IMR-90 (cell line): ENCODE measurements around the gene MEGF9. TPM values are rescaled to one million over a fixed set of nuclear protein-coding genes. Genes with fewer than 3 reads are reported as not detected.

Source experiments
- ATAC-seq: fragments of 200-7000 bp; cut with Tn5 transposase; 2 replicates; pipeline ENCODE4 v1.9.1; 2020; ENCODE audit warnings: low read depth, mild to moderate bottlenecking, moderate library complexity
- BruUV-seq: library from RNA; stranded (reverse); fragments of 400-500 nt; replicated peaks from 2 replicates; lab custom pipeline; 2021; lab: Mats Ljungman, UMichigan
- CTCF ChIA-PET: fragments of 300-600 bp; formaldehyde crosslinking; extraction: SDS; loops from one replicate; lab custom pipeline; 2021; ENCODE audit warnings: antibody characterized with exemption; lab: Yijun Ruan, JAX
- POLR2A ChIA-PET: fragments of 300-600 bp; sonication (Branson Sonifier 250); formaldehyde crosslinking; loops from one replicate; lab custom pipeline; 2022; ENCODE audit warnings: antibody characterized with exemption; ENCODE audit not compliant: unreplicated experiment; lab: Charles Lee
- DNase-seq: peaks from one replicate; pipeline ENCODE4 v3.0.0; 2013
- H2AFZ ChIP-seq: replicated peaks from 2 replicates; pipeline ENCODE3; 2013; ENCODE audit warnings: low read length, mild to moderate bottlenecking; ENCODE audit not compliant: poor library complexity
- H2AK5ac ChIP-seq: 2 replicates; pipeline ENCODE4 v1.6.1; 2013; ENCODE audit warnings: low read depth, low read length, inconsistent platforms
- H2AK9ac ChIP-seq: replicated peaks from 2 replicates; pipeline ENCODE3; 2013; ENCODE audit warnings: mild to moderate bottlenecking, low read depth, low read length, moderate library complexity; ENCODE audit not compliant: poor library complexity
- H2BK120ac ChIP-seq: 2 replicates; pipeline ENCODE4 v1.6.1; 2013; ENCODE audit warnings: low read depth, low read length, inconsistent platforms
- H2BK15ac ChIP-seq: 3 replicates; pipeline ENCODE4 v1.6.1; 2013; ENCODE audit warnings: low read depth, low read length, inconsistent platforms
- H2BK20ac ChIP-seq: 2 replicates; pipeline ENCODE4 v1.6.1; 2013; ENCODE audit warnings: low read depth, mild to moderate bottlenecking, inconsistent platforms, low read length, moderate library complexity
- H2BK5ac ChIP-seq: 2 replicates; pipeline ENCODE4 v1.6.1; 2013; ENCODE audit warnings: mild to moderate bottlenecking, low read depth, low read length, inconsistent platforms; ENCODE audit not compliant: poor library complexity, severe bottlenecking
- H3K14ac ChIP-seq: replicated peaks from 2 replicates; pipeline ENCODE4 v1.6.1; 2013; ENCODE audit warnings: low read depth, low read length, inconsistent platforms
- H3K18ac ChIP-seq: 2 replicates; pipeline ENCODE4 v1.6.1; 2013; ENCODE audit warnings: low read depth, low read length, control low read depth
- H3K23ac ChIP-seq: 2 replicates; pipeline ENCODE4 v1.6.1; 2013; ENCODE audit warnings: low read depth, low read length, inconsistent platforms
- H3K27ac ChIP-seq: 2 replicates; pipeline ENCODE4 v1.5.1; 2013; ENCODE audit warnings: mild to moderate bottlenecking, control low read depth, low read length; ENCODE audit not compliant: insufficient read depth
- H3K27me3 ChIP-seq: 2 replicates; pipeline ENCODE4 v1.6.1; 2013; ENCODE audit warnings: low read length; ENCODE audit not compliant: control insufficient read depth, insufficient read depth
- H3K36me3 ChIP-seq: 2 replicates; pipeline ENCODE4 v1.6.1; 2013; ENCODE audit warnings: low read length, mixed read lengths; ENCODE audit not compliant: control insufficient read depth, insufficient read depth
- H3K4ac ChIP-seq: 2 replicates; pipeline ENCODE4 v1.6.1; 2013; ENCODE audit warnings: low read depth, low read length, inconsistent platforms
- H3K4me1 ChIP-seq: 2 replicates; pipeline ENCODE4 v1.6.1; 2013; ENCODE audit warnings: low read length, mixed read lengths; ENCODE audit not compliant: control insufficient read depth, insufficient read depth
- H3K4me2 ChIP-seq: 2 replicates; pipeline ENCODE4 v1.6.1; 2013; ENCODE audit warnings: low read depth, mild to moderate bottlenecking, control low read depth, low read length, moderate library complexity
- H3K4me3 ChIP-seq: 2 replicates; pipeline ENCODE4 v1.5.1; 2013; ENCODE audit warnings: low read depth, mild to moderate bottlenecking, control low read depth, low read length, moderate library complexity; ENCODE audit not compliant: insufficient read depth
- H3K56ac ChIP-seq: 2 replicates; pipeline ENCODE4 v1.6.1; 2013; ENCODE audit warnings: low read length, inconsistent platforms; ENCODE audit not compliant: insufficient read depth; ENCODE audit errors: extremely low read depth
- H3K79me1 ChIP-seq, 2 experiments: 2 replicates each; pipeline ENCODE4 v1.6.1; 2013; ENCODE audit warnings: low read length in 2 of 2, inconsistent platforms in 1 of 2, low read depth in 1 of 2
- H3K9ac ChIP-seq: 2 replicates; pipeline ENCODE4 v1.6.1; 2013; ENCODE audit warnings: low read depth, low read length, control low read depth
- H3K9me1 ChIP-seq: 2 replicates; pipeline ENCODE4 v1.6.1; 2013; ENCODE audit warnings: low read length, inconsistent platforms; ENCODE audit not compliant: insufficient read depth
- H3K9me3 ChIP-seq: 2 replicates; pipeline ENCODE4 v1.6.1; 2013; ENCODE audit warnings: low read length; ENCODE audit not compliant: control insufficient read depth, insufficient read depth
- H4K20me1 ChIP-seq: 2 replicates; pipeline ENCODE4 v1.6.1; 2013; ENCODE audit warnings: low read length, inconsistent platforms; ENCODE audit not compliant: insufficient read depth
- H4K5ac ChIP-seq: 2 replicates; pipeline ENCODE4 v1.6.1; 2013; ENCODE audit warnings: mild to moderate bottlenecking, low read depth, low read length, control low read depth
- H4K8ac ChIP-seq, 2 experiments: 2 replicates each; pipeline ENCODE4 v1.6.1; 2013; ENCODE audit warnings: low read depth in 2 of 2, low read length in 2 of 2, control low read depth in 1 of 2, inconsistent platforms in 1 of 2
- H4K91ac ChIP-seq: 2 replicates; pipeline ENCODE4 v1.6.1; 2013; ENCODE audit warnings: low read depth, low read length, inconsistent platforms; ENCODE audit not compliant: insufficient read depth
- BHLHE40 ChIP-seq: fragments of 150-350 bp; IDR thresholded peaks from 2 replicates; pipeline ENCODE4 v1.6.1; 2016; ENCODE audit warnings: mild to moderate bottlenecking, low read depth, low read length
- CHD1 ChIP-seq: IDR thresholded peaks from 2 replicates; pipeline ENCODE4 v1.6.1; 2012; ENCODE audit warnings: low read depth, low read length, improper control_type of control experiment
- FOS ChIP-seq: fragments of 150-350 bp; IDR thresholded peaks from 2 replicates; pipeline ENCODE4 v1.6.1; 2016; ENCODE audit warnings: low read depth, low read length
- MAFK ChIP-seq: IDR thresholded peaks from 2 replicates; pipeline ENCODE4 v1.6.1; 2012; ENCODE audit warnings: low read depth, low read length, improper control_type of control experiment
- MAZ ChIP-seq: IDR thresholded peaks from 2 replicates; pipeline ENCODE4 v1.6.1; 2012; ENCODE audit warnings: low read depth, mild to moderate bottlenecking, low read length, improper control_type of control experiment, moderate library complexity, borderline replicate concordance
- MXI1 ChIP-seq: IDR thresholded peaks from 2 replicates; pipeline ENCODE4 v1.6.1; 2012; ENCODE audit warnings: low read depth, mild to moderate bottlenecking, low read length, moderate library complexity, borderline replicate concordance
- NFE2L2 ChIP-seq: fragments of 150-350 bp; IDR thresholded peaks from 2 replicates; pipeline ENCODE4 v1.6.1; 2016; ENCODE audit warnings: low read depth, mild to moderate bottlenecking, low read length
- POLR2A ChIP-seq: IDR thresholded peaks from 2 replicates; pipeline ENCODE4 v1.6.1; 2012; ENCODE audit warnings: mild to moderate bottlenecking, low read depth, low read length
- RAD21 ChIP-seq: IDR thresholded peaks from 2 replicates; pipeline ENCODE4 v1.6.1; 2012; ENCODE audit warnings: low read length, improper control_type of control experiment
- SMC3 ChIP-seq: fragments of 150-350 bp; IDR thresholded peaks from 2 replicates; pipeline ENCODE4 v1.6.1; 2016; ENCODE audit warnings: low read depth, mild to moderate bottlenecking, antibody characterized with exemption, low read length, moderate library complexity
- WGBS, 2 experiments: methylation state at CpG; one replicate each; pipeline versions ENCODE4 v1.1.5 to v1.1.7; 2013; ENCODE audit warnings: missing lambda C conversion rate in 2 of 2; ENCODE audit not compliant: insufficient read length in 1 of 2; ENCODE audit errors: extremely low coverage in 2 of 2; 5-methylcytosine and 5-hydroxymethylcytosine counted together
- dilution Hi-C: fragments of 300-500 bp; cut with HindIII; formaldehyde crosslinking; loops from one replicate; pipeline ENCODE4 v1.14.3; 2018; ENCODE audit warnings: low sequenced_read_pairs; ENCODE audit not compliant: unreplicated experiment
- in situ Hi-C: fragments of 300-500 bp; cut with MboI; formaldehyde crosslinking; loops from 3 replicates; pipeline ENCODE4 v1.14.3; 2019; ENCODE audit warnings: low sequenced_read_pairs, inconsistent platforms, mixed read lengths
- intact Hi-C: fragments of 100-400 bp; cut with micrococcal nuclease; formaldehyde crosslinking; loops from 2 replicates; pipeline ENCODE4 v1.10.0; 2022
- polyA plus RNA-seq, 3 experiments: library from polyadenylated mRNA; depleted of rRNA; stranded (reverse); fragments of >200 nt; gene quantifications; 2 replicates each; pipeline ENCODE4 v1.2.3, GENCODE V29; 2012; ENCODE audit warnings: low replicate concordance in 1 of 3
- total RNA-seq: library from RNA; depleted of rRNA; stranded (reverse); fragments of >200 nt; gene quantifications from 2 replicates; pipeline ENCODE4 v1.2.3, GENCODE V29; 2012
- TF ChIP-seq, protein P1 (sequence below): conservative IDR thresholded peaks from 2 replicates; pipeline ENCODE4 v1.5.1; 2012; ENCODE audit warnings: mild to moderate bottlenecking, low read depth, low read length, improper control_type of control experiment
- TF ChIP-seq, protein P2 (sequence below): fragments of 150-350 bp; IDR thresholded peaks from 2 replicates; pipeline ENCODE4 v1.6.1; 2017; ENCODE audit warnings: mild to moderate bottlenecking, antibody characterized with exemption, low read length, low read depth
- TF ChIP-seq, protein P3 (sequence below): fragments of 150-350 bp; IDR thresholded peaks from 2 replicates; pipeline ENCODE4 v1.6.1; 2016; ENCODE audit warnings: low read depth, mild to moderate bottlenecking, low read length, moderate library complexity, borderline replicate concordance

MEGF9 gene
- total and polyA plus RNA-seq, 2 of the 4 experiments (the other 2 are of a cell fraction) = 3.4 TPM

DNA sequence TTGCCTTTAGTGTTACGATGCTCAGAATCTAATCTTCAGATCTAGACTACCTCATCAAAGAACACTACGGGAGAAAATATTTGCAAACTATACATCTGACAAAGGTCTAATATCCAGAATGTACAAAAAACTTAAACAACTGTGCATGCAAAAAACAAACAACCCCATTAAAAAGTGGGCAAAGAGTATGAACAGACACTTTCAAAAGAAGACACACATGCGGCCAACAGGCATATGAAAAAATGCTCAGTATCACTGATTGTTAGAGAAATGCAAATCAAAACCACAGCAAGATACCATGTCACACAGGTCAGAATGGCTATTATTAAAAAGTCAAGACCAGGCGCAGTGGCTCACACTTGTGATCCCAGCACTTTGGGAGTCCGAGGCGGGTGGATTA, 31.0 kb upstream of the MEGF9 start:
- DNase-seq (no peak), ATAC-seq (no peak)
- H4K91ac ChIP-seq = no peak overlapping the region
- no peaks in the 10 kb centered on the region for H3K9me3 ChIP-seq
- H2AK5ac ChIP-seq = no peak overlapping the region
- in situ Hi-C loops = no loop called here
- H2BK120ac ChIP-seq = no peak overlapping the region
- 100% methylated on average over 1 of the region's 6 CpGs; no CpG with 5 or more reads in 1 of the 2 experiments for WGBS, 2 experiments
- no peak overlapping the region for H2AK9ac ChIP-seq
- H3K14ac ChIP-seq = no peak overlapping the region
- H3K4me2 ChIP-seq = no peak overlapping the region
- dilution Hi-C loops = no loop called here
- H3K56ac ChIP-seq = no peak overlapping the region
- H2BK15ac ChIP-seq = no peak overlapping the region
- H4K8ac ChIP-seq = no peak overlapping the region
- no peaks in the 10 kb centered on the region for H3K9me1 ChIP-seq
- H3K4me3 ChIP-seq = no peak overlapping the region
- no peak overlapping the region for H3K23ac ChIP-seq
- H2BK5ac ChIP-seq = no peak overlapping the region
- no peak overlapping the region for H3K18ac ChIP-seq
- H2BK20ac ChIP-seq = no peak overlapping the region
- no peak overlapping the region for H2AFZ ChIP-seq
- H3K36me3 ChIP-seq = no peaks in the 10 kb centered on the region
- CTCF ChIA-PET = interaction anchor here (1.3 kb wide), 1 partner anchor 11 kb away, joined by 5 read pairs; no protein-coding TSS in a partner anchor
- TF ChIP-seq MAZ (no peak), RAD21 (no peak), CHD1 (no peak), POLR2A (no peak), SMC3 (no peak), MXI1 (no peak), BHLHE40 (no peak), NFE2L2 (no peak), MAFK (no peak), FOS (no peak)
- TF ChIP-seq, protein P1, sequence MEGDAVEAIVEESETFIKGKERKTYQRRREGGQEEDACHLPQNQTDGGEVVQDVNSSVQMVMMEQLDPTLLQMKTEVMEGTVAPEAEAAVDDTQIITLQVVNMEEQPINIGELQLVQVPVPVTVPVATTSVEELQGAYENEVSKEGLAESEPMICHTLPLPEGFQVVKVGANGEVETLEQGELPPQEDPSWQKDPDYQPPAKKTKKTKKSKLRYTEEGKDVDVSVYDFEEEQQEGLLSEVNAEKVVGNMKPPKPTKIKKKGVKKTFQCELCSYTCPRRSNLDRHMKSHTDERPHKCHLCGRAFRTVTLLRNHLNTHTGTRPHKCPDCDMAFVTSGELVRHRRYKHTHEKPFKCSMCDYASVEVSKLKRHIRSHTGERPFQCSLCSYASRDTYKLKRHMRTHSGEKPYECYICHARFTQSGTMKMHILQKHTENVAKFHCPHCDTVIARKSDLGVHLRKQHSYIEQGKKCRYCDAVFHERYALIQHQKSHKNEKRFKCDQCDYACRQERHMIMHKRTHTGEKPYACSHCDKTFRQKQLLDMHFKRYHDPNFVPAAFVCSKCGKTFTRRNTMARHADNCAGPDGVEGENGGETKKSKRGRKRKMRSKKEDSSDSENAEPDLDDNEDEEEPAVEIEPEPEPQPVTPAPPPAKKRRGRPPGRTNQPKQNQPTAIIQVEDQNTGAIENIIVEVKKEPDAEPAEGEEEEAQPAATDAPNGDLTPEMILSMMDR = no peak
- TF ChIP-seq, protein P2, sequence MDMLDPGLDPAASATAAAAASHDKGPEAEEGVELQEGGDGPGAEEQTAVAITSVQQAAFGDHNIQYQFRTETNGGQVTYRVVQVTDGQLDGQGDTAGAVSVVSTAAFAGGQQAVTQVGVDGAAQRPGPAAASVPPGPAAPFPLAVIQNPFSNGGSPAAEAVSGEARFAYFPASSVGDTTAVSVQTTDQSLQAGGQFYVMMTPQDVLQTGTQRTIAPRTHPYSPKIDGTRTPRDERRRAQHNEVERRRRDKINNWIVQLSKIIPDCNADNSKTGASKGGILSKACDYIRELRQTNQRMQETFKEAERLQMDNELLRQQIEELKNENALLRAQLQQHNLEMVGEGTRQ = no peak
- TF ChIP-seq, protein P3, sequence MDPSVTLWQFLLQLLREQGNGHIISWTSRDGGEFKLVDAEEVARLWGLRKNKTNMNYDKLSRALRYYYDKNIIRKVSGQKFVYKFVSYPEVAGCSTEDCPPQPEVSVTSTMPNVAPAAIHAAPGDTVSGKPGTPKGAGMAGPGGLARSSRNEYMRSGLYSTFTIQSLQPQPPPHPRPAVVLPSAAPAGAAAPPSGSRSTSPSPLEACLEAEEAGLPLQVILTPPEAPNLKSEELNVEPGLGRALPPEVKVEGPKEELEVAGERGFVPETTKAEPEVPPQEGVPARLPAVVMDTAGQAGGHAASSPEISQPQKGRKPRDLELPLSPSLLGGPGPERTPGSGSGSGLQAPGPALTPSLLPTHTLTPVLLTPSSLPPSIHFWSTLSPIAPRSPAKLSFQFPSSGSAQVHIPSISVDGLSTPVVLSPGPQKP = no peak
- intact Hi-C loops = no loop called here
- H3K4me1 ChIP-seq = no peaks in the 10 kb centered on the region
- H3K27ac ChIP-seq = no peak overlapping the region
- POLR2A ChIA-PET = no interaction called here
- no TSS peak for BruUV-seq
- no peaks in the 10 kb centered on the region for H3K79me1 ChIP-seq
- no peak overlapping the region for H4K5ac ChIP-seq
- no peaks in the 10 kb centered on the region for H4K20me1 ChIP-seq
- no peaks in the 10 kb centered on the region for H3K27me3 ChIP-seq
- H3K4ac ChIP-seq = no peak overlapping the region
- H3K9ac ChIP-seq = no peak overlapping the region
